Activated naive CD8-positive, alpha-beta T cell treated with anti-CD3 and anti-CD28 coated beads, Interleukin-2, amount 50 U/mL, for 24 hours (primary cell): ENCODE results near the gene ST6GALNAC4.

Experiments
- ATAC-seq: fragments of 150-1000 bp; cut with Tn5 transposase; one replicate; pipeline ENCODE4 v1.10.0; 2021
- DNase-seq: peaks from one replicate; pipeline ENCODE4 v3.0.0; 2021
- H3K27ac Mint-ChIP-seq: one replicate; pipeline ENCODE4 v1.8.0; 2021; ENCODE audit warnings: mild to moderate bottlenecking, mixed read lengths
- H3K27me3 Mint-ChIP-seq: one replicate; pipeline ENCODE4 v1.8.0; 2021; ENCODE audit warnings: mixed read lengths
- H3K36me3 Mint-ChIP-seq: one replicate; pipeline ENCODE4 v1.8.0; 2021; ENCODE audit warnings: low read depth, mixed read lengths
- H3K4me1 Mint-ChIP-seq: one replicate; pipeline ENCODE4 v1.8.0; 2021; ENCODE audit warnings: mixed read lengths
- H3K4me3 Mint-ChIP-seq: one replicate; pipeline ENCODE4 v1.8.0; 2021; ENCODE audit warnings: mild to moderate bottlenecking, moderate library complexity, mixed read lengths
- H3K9me3 Mint-ChIP-seq: one replicate; pipeline ENCODE4 v1.8.0; 2021; ENCODE audit warnings: mixed read lengths

The ST6GALNAC4 gene, protein sequence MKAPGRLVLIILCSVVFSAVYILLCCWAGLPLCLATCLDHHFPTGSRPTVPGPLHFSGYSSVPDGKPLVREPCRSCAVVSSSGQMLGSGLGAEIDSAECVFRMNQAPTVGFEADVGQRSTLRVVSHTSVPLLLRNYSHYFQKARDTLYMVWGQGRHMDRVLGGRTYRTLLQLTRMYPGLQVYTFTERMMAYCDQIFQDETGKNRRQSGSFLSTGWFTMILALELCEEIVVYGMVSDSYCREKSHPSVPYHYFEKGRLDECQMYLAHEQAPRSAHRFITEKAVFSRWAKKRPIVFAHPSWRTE

DNA sequence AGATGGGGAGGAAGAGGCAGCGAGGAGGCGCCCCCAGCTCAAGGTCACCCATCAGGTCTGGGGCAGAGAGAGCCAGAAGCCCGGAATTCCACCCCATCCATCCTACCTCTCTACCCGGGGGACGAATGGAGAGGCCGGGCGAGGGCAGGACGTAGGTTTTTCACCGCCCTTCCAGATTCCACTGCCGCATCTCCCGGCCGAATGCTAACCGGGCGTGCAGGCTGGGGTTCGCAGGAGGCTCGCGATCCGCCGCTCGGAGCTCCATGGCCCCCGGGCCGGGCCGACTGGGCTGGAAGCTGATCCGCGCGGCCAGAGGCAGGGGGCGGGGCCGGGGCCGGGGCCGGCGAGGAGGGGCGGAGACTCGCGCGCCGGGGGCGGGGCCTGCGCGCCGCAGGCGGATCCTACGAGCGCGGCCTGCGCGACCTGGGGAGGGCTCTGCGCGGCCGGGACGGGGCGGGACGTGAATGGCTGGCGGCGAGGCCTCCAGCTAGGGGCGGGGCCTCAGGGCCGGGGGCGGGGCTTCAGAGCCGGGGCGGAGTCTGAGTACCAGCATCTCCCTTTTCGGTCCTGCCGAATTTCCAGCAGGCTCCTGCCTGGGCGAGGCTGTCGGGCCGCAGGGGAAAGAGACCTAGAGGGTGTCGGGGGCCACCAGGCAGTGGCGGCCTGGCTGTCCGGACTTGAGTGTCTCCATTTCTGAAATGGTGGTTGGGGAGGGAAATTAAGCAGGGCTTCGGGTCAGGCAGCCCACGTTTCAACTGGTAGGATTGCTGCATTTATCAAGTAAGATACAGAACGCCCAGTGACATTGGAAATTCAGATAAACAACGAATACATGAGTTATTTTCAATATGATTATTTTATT is at the start of gene ST6GALNAC4:
ST6GALNAC4 (minus strand) TSS at position 322 of the 862 bp plus-strand sequence. CDS start 622 bp downstream, outside the sequence.
- Mint-ChIP-seq H3K4me1 (peaks cover 61% of the 10 kb centered on the region), H3K4me3 (peak within 1 kb of the TSS; percentile 90), H3K36me3 (peaks cover 12% of the 10 kb centered on the region), H3K9me3 (no peaks in the 10 kb centered on the region), H3K27me3 (no peaks in the 10 kb centered on the region), H3K27ac (peak within 1 kb of the TSS; percentile 90)
- DNase-seq (peak; percentile 96), ATAC-seq (peak; percentile 82)

DNA sequence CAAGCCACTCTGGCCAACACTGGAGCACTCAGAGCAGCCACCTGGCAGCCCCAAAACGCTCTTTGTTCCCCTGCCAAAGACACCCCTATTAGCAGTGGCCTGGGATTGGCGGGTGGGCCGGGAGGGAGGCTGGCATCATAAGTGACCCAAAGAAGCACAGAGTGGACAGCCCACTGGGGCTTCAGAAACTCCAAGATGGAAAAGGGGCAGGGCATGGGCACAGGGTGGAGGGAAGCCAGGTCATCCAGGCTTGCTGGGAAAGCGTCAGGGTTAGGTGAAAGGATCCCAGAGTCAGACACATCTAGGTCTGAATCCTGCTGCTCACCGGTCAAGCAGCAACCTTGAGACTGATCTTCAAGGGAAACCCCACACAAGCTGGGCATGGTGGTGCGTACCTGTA is 49.1 kb upstream of the ST6GALNAC4 start:
- Mint-ChIP-seq H3K9me3 (no peaks in the 10 kb centered on the region), H3K36me3 (peaks cover 3% of the 10 kb centered on the region), H3K27me3 (no peaks in the 10 kb centered on the region), H3K27ac (peak overlapping the region; percentile 91), H3K4me1 (peaks cover 99% of the 10 kb centered on the region), H3K4me3 (peak overlapping the region; percentile 72)
- ATAC-seq (no peak), DNase-seq (no peak)

DNA sequence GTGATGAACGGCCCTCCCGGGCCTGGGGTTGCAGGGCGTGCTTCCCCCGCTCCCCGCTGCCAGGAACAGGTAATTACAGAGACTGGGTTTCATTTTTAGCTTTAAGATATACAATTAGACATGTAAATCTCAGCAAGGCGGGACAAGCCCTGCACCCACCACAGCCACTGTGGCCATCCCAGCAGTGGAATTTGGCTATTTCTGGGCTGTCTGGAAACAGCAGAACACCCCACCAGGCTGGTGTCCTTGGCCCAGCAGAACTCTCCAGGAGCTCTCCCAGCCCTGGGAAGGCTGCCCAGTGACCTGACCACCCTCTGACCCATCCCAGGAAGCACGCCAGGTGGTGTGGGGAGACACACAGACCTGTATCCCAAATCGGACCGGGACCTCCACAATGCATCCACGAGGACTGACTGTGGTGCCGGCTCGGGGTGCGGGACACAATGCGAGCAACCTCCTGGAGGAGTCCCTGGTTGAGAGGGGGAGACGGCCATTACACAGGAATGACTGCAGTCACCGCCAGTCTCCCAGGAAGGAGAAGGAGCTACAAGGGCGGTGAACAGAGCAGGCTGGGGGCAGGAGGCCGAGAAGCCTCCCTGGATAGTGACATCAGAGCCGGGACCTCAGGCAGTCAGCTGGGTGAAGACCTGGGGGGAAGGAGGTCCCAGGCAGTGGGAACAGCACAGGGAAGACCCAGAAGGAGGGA is 46.7 kb upstream of the ST6GALNAC4 start:
- H3K4me3 Mint-ChIP-seq = peak overlapping the region; percentile 43
- no peaks in the 10 kb centered on the region for H3K27me3 Mint-ChIP-seq
- DNase-seq (no peak), ATAC-seq (no peak)
- H3K27ac Mint-ChIP-seq = peak overlapping the region; percentile 91
- H3K4me1 Mint-ChIP-seq = peaks cover 99% of the 10 kb centered on the region
- H3K36me3 Mint-ChIP-seq = peaks cover 4% of the 10 kb centered on the region
- H3K9me3 Mint-ChIP-seq = no peaks in the 10 kb centered on the region

DNA sequence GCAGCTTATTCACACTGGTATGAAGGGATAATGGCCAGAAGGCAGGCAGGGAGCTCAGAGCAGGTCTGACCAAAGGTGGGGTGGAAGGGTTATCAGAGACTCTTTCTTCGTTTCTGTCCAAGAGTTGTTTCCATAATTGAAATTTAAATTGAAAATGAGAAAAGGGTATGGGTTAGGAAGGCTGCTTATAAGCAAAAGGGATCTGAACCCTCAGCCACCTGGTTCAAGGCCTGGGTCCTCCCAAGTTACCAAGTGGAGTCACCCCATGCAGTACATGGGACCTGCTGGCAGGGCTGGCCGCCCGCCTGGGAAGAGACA is 46.2 kb upstream of the ST6GALNAC4 start:
- DNase-seq = peak; percentile 27
- H3K4me3 Mint-ChIP-seq = peak overlapping the region; percentile 9
- no peaks in the 10 kb centered on the region for H3K9me3 Mint-ChIP-seq
- peak overlapping the region; percentile 91 for H3K27ac Mint-ChIP-seq
- ATAC-seq = no peak
- H3K4me1 Mint-ChIP-seq = peaks cover 98% of the 10 kb centered on the region
- peaks cover 4% of the 10 kb centered on the region for H3K36me3 Mint-ChIP-seq
- no peaks in the 10 kb centered on the region for H3K27me3 Mint-ChIP-seq

DNA sequence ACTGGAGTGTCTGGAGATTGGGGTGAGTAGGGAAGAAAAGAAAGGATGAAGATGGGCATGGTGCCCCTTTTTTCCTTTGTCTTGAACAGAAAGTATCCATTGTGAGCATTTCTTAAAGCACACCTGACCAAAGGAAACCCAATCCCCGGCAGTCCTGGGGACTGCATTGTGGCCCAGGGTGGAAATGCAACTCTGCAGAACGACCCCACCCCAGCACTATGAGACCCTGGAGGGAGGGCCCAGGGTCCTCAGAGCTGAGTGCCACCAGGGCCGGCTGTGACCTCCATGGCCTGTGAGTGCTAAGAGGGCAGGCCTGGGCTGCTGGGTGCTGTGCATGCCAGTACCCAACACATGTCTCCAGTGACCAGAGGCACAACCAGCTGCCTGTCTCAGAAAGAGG is 45.4 kb upstream of the ST6GALNAC4 start:
- Mint-ChIP-seq H3K27ac (peak overlapping the region; percentile 91), H3K27me3 (no peaks in the 10 kb centered on the region), H3K9me3 (no peaks in the 10 kb centered on the region), H3K36me3 (peaks cover 4% of the 10 kb centered on the region), H3K4me3 (no peak overlapping the region), H3K4me1 (peaks cover 97% of the 10 kb centered on the region)
- ATAC-seq = no peak
- DNase-seq = no peak

DNA sequence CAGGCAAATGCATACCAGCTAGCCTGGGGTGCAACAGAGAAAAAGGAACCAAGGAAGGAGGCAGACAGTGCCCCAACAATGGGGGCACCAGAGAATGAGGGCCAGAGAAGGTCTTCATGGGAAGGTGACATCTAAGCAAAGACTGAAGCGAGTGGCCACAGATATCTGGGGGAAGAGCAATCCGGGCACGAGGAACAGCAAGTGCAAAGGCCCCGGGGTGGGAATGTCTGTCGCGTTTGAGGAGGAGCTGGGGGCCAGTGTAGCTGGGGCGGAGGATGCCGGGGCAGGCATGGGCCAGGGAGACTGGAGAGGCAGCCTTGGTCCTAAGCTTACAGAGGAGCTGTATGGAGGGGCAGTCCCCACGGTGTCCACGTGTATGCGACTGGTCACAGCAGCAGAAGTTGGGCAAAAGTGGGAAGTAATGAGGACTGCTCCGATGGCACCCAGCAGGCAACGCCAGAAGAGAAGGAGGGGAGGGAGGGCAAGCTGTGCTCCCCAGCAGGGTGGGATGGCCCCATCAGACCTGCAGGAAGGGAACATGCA is 44.8 kb upstream of the ST6GALNAC4 start:
- Mint-ChIP-seq H3K4me1 (peaks cover 97% of the 10 kb centered on the region), H3K9me3 (no peaks in the 10 kb centered on the region), H3K27me3 (no peaks in the 10 kb centered on the region), H3K4me3 (no peak overlapping the region), H3K27ac (peak overlapping the region; percentile 67), H3K36me3 (peaks cover 4% of the 10 kb centered on the region)
- no peak for DNase-seq
- no peak for ATAC-seq

DNA sequence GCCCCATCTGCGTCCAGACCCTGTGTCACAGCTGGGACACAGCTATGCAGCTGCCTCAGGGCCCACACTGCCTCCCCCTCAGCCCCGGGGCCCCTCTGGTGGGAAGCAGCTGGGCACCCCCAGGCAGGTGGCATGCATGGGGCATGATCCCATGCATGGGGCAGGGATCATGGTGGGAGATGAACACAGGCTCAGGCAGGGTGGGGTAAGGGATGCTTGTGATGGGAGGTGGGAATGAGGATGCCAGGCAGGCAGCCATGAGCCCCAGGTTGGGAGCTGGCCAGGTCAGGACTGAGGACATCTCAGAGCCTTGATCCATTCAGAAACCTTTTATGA is 44.3 kb upstream of the ST6GALNAC4 start:
- Mint-ChIP-seq H3K27ac (peak overlapping the region; percentile 67), H3K27me3 (no peaks in the 10 kb centered on the region), H3K4me1 (peaks cover 95% of the 10 kb centered on the region), H3K9me3 (no peaks in the 10 kb centered on the region), H3K36me3 (peaks cover 4% of the 10 kb centered on the region), H3K4me3 (no peak overlapping the region)
- DNase-seq (no peak), ATAC-seq (no peak)

DNA sequence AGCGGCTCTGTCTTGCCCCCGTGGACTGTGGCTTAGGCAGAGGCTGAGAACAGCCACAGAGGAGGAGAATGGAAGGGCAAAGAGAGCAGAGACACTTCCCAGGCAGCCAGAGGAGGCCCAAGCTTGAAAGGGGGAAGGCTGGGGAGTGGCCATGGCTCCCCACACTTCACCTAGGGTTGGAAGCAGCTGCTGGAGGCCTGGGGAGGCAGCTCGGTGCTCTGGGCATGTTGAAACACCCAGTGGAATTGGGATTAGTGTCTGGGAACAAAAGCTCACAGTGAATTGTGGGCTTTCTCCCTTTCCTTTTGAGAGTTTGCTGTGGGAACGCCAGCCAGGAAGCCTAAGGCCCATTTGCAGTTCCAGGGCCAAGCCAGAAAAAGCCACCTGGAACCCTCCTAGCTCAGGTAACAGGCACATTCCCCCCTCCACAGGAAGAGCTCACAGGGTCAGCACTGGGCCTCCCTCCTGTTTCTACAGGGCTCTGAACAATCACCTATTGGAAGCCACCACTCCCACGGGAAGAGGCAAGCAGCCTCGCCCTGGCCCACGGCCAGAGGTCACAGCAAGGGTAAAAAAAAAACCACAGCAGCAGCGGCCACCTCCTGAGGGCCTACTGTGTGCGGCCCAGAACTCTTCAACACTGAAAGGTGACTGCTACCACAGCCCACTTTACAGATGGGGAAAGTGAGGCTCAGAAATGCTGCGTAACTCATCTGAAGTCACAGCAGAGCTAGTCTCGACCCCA is 43.7 kb upstream of the ST6GALNAC4 start:
- Mint-ChIP-seq H3K27ac (peak overlapping the region; percentile 80), H3K36me3 (peaks cover 4% of the 10 kb centered on the region), H3K9me3 (no peaks in the 10 kb centered on the region), H3K4me1 (peaks cover 95% of the 10 kb centered on the region), H3K27me3 (no peaks in the 10 kb centered on the region), H3K4me3 (no peak overlapping the region)
- ATAC-seq (no peak), DNase-seq (no peak)

DNA sequence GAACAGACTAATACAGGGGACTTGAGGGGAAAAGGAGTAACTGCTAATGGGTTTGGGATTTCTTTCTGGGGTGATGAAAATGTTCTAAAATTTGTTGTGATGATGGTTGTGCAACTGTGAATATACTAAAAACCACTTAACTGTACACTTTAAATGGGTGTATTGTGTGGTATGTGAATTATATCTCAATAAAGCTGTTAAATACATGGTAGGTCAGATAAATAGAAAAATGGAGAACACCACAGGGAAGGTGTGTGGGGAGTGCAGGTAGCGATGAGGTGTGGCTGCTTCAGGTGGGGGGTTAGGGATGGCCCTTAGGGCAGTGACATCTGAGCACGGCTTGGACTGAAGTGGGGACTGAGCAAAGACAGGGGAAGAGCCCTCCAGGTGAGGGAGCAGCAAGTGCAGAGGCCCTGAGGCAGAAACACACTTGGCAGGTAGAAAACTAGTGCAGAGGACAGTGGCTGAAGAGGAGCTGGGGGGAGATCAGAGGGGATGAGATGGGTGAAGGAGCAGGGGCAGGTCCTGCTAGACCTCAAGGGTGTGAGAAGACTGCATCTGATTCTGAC is 43.1 kb upstream of the ST6GALNAC4 start:
- H3K27ac Mint-ChIP-seq = peak overlapping the region; percentile 80
- ATAC-seq = no peak
- H3K9me3 Mint-ChIP-seq = no peaks in the 10 kb centered on the region
- H3K4me3 Mint-ChIP-seq = no peak overlapping the region
- no peaks in the 10 kb centered on the region for H3K27me3 Mint-ChIP-seq
- H3K36me3 Mint-ChIP-seq = peaks cover 4% of the 10 kb centered on the region
- no peak for DNase-seq
- H3K4me1 Mint-ChIP-seq = peaks cover 95% of the 10 kb centered on the region

DNA sequence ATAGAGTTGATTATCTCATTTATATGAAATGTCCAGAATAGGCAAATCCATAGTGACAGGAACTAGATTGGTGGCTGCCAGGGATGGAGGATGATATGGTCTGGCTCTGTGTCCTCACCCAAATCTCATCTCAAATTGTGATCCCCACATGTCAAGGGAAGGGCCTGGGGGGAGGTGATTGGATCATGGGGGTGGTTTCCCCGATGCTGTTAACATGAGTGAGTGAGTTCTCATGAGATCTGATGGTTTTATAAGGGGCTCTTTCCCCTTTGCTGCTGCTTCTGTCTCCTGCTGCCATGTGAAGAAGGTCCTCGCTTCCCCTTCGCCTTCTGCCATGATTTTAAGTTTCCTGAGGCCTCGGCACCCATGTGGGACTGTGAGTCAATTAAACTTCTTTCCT is 42.6 kb upstream of the ST6GALNAC4 start:
- no peaks in the 10 kb centered on the region for H3K9me3 Mint-ChIP-seq
- no peak overlapping the region for H3K4me3 Mint-ChIP-seq
- no peaks in the 10 kb centered on the region for H3K27me3 Mint-ChIP-seq
- peaks cover 4% of the 10 kb centered on the region for H3K36me3 Mint-ChIP-seq
- DNase-seq (no peak), ATAC-seq (no peak)
- H3K27ac Mint-ChIP-seq = peak overlapping the region; percentile 80
- peaks cover 95% of the 10 kb centered on the region for H3K4me1 Mint-ChIP-seq

DNA sequence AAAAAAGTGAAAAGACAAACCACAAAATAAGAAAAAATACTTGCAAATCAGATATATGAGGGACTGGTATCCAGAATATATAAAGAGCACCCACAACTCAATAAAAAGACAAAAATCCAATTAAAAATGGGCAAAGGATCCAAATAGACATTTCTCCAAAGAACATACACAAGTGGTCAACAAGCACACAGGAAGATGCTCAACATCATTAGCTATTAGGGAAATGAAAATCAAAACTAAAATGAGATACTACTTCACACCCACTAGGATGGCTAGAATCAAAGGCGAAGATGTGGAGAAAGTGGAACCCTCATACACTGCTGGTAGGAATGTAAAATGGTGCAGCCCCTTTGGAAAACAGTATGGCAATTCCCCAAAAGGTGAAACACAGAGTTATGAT is 41.9 kb upstream of the ST6GALNAC4 start:
- H3K27me3 Mint-ChIP-seq = no peaks in the 10 kb centered on the region
- peak overlapping the region; percentile 80 for H3K27ac Mint-ChIP-seq
- ATAC-seq = no peak
- no peaks in the 10 kb centered on the region for H3K9me3 Mint-ChIP-seq
- no peak overlapping the region for H3K4me3 Mint-ChIP-seq
- H3K4me1 Mint-ChIP-seq = peaks cover 95% of the 10 kb centered on the region
- peaks cover 4% of the 10 kb centered on the region for H3K36me3 Mint-ChIP-seq
- DNase-seq = no peak

DNA sequence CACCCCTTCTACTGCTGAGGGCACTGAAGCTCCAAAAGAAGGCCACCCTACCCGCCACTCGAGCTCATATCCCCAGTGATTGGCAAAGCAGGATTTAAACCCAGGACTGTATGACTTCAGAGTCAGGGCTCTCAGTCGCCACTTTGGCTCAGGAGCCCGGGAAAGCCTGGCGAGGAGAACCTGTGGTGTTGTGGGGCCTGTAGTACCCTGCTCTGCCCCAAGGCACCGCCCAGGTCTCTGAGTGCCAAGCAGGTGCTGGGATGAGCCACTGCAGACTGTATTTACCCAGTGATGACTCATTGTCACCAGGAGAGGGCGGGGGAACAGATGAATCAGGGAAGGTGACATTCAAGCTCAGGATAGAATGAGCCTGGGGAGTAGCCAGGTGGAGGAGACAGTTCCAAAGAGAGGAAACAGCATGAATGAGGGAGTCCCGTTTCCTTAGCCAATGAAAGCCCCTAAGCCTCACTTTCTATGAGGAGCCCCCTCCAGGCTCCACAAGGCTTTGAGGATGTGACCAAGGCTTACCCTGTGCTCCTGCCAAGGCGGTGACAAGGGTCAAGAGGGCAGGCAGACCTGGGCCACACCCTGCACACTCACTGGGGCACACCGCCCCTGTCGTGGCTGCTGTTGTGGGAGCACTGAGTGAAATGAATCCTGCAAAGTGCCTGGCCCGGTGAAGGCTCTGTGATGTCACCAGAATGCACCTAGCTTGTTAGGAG is 38.6 kb upstream of the ST6GALNAC4 start:
- ATAC-seq = peak; percentile 95
- Mint-ChIP-seq H3K36me3 (peaks cover 4% of the 10 kb centered on the region), H3K4me3 (peak overlapping the region; percentile 52)

DNA sequence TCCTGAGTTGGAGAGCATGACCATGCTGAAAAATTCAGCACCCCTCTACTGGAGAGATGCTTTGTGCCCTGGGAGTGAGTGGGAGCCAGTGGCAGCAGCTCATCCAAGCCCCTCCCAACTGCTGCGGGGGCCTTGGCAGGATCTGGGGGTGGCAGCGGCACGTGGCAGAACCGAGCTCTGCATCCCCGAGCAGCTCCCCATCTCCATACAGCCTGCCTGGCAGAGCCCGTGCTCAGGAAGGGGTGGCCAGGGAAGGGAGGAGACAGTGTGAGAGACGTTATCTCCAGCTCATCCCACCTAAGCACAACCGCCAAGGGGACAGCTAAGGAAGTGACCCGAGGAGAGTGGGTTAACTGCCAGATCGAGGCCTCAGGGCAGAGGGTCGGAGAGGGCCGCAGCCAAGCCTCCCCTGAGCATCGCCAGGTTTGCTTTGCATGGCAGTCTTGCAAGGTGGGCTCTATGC is 38.0 kb upstream of the ST6GALNAC4 start:
- H3K4me1 Mint-ChIP-seq = peaks cover 89% of the 10 kb centered on the region
- no peaks in the 10 kb centered on the region for H3K27me3 Mint-ChIP-seq
- H3K4me3 Mint-ChIP-seq = no peak overlapping the region
- no peaks in the 10 kb centered on the region for H3K9me3 Mint-ChIP-seq
- no peak for DNase-seq
- no peak for ATAC-seq
- peaks cover 4% of the 10 kb centered on the region for H3K36me3 Mint-ChIP-seq
- peak overlapping the region; percentile 92 for H3K27ac Mint-ChIP-seq

More for the DNA sequence above, 38.6 kb upstream of the ST6GALNAC4 start:
- H3K27me3 Mint-ChIP-seq = no peaks in the 10 kb centered on the region
- peaks cover 89% of the 10 kb centered on the region for H3K4me1 Mint-ChIP-seq
- no peaks in the 10 kb centered on the region for H3K9me3 Mint-ChIP-seq
- DNase-seq = peak; percentile 84
- peak overlapping the region; percentile 92 for H3K27ac Mint-ChIP-seq
